Esophagus squamous epithelium (tissue), 4 donors: Measurements from ENCODE around the gene ADAM29.

Source experiments
- CTCF ChIP-seq, 6 experiments: fragments of 450-650 bp in 4 of 6; fragments of 200-600 bp in 2 of 6; sonication (generic) in 2 of 6; IDR thresholded peaks; one replicate each; pipeline ENCODE4 v1.5.1; 2016 to 2019; ENCODE audit warnings: antibody characterized with exemption in 6 of 6, mild to moderate bottlenecking in 4 of 6, moderate library complexity in 4 of 6
- POLR2A ChIP-seq, 4 donors: fragments of 450-650 bp; IDR thresholded peaks; one replicate each; pipeline ENCODE4 v1.6.1; 2017; ENCODE audit warnings: antibody characterized with exemption in 4 of 4, mild to moderate bottlenecking in 4 of 4, moderate library complexity in 3 of 4

DNA sequence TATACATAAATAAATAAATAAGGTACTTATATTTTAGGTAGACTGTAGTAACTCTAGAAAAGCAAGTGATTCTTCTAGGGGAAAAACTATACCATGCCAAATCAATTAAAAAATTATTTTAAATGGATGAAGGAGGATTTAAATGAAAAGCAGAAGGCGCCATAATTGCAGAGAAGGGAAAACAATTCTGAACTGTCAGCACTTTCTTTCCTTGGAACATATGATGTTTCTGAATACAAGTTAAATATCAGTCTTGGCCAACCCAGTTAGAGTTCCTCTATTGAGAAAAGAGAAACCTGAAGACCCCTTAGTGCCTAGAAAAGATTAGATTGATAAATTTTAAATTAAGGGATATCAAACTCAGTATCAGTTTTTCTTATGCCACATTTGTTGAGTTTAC lies 75.8 kb downstream of the ADAM29 start:
- no peak for TF ChIP-seq CTCF (IDR thresholded peaks at IDR 0.05)
- no peak for TF ChIP-seq POLR2A (IDR thresholded peaks at IDR 0.05)
